GM12864 (cell line): Measurements from ENCODE around the gene DCUN1D5.
A peak's percentile ranks its signal among the peaks of the same experiment; 100 is the strongest.
"Not testable (repeated sequence)": the region's sequence is repeated elsewhere in the genome, so short reads cannot be mapped to it uniquely, and the experiment has no call there.

Experiments used
- DNase-seq: peaks from one replicate; pipeline ENCODE4 v3.0.0-alpha.2; 2011; ENCODE audit warnings: low read depth
- H3K4me3 ChIP-seq: 2 replicates; pipeline ENCODE4 v1.5.1; 2011; ENCODE audit warnings: mild to moderate bottlenecking, low read depth, low read length, control low read depth
- CTCF ChIP-seq: IDR thresholded peaks from 2 replicates; pipeline ENCODE4 v1.5.1; 2011; ENCODE audit warnings: low read depth, mild to moderate bottlenecking, moderate library complexity, low read length, control low read depth, inconsistent platforms; ENCODE audit errors: missing control alignments

DCUN1D5 gene

GRCh38 chr11:103043826-103044678 lies 47.9 kb downstream of the DCUN1D5 start:
- no peak for TF ChIP-seq CTCF
- no peak overlapping the region for H3K4me3 ChIP-seq
- no peak for DNase-seq

GRCh38 chr11:103042161-103042560 lies 49.8 kb downstream of the DCUN1D5 start:
- TF ChIP-seq CTCF, result no peak
- no peak overlapping the region for H3K4me3 ChIP-seq
- DNase-seq, result no peak

GRCh38 chr11:103035791-103036434 lies 56.0 kb downstream of the DCUN1D5 start:
- DNase-seq, result peak; percentile 62
- H3K4me3 ChIP-seq, result no peak overlapping the region
- TF ChIP-seq CTCF, result peak; percentile 65

- no peak for DNase-seq
These were observed 56.7 kb downstream of the DCUN1D5 start for GRCh38 chr11:103035216-103035615.

GRCh38 chr11:103031834-103032233 lies 60.1 kb downstream of the DCUN1D5 start:
- no peak overlapping the region for H3K4me3 ChIP-seq
- DNase-seq, result no peak
- no peak for TF ChIP-seq CTCF

More at GRCh38 chr11:103035216-103035615, 56.7 kb downstream of the DCUN1D5 start:
- no peak overlapping the region for H3K4me3 ChIP-seq
- no peak for TF ChIP-seq CTCF

GRCh38 chr11:103029401-103029800 lies 62.6 kb downstream of the DCUN1D5 start:
- DNase-seq, result no peak
- no peak overlapping the region for H3K4me3 ChIP-seq
- TF ChIP-seq CTCF, result no peak

- DNase-seq, result peak; percentile 49
- not testable (repeated sequence) for H3K4me3 ChIP-seq
These were observed 63.5 kb downstream of the DCUN1D5 start for GRCh38 chr11:103028304-103029020.
